ENCODE measurements around the gene NEK6.

NEK6 gene

DNA sequence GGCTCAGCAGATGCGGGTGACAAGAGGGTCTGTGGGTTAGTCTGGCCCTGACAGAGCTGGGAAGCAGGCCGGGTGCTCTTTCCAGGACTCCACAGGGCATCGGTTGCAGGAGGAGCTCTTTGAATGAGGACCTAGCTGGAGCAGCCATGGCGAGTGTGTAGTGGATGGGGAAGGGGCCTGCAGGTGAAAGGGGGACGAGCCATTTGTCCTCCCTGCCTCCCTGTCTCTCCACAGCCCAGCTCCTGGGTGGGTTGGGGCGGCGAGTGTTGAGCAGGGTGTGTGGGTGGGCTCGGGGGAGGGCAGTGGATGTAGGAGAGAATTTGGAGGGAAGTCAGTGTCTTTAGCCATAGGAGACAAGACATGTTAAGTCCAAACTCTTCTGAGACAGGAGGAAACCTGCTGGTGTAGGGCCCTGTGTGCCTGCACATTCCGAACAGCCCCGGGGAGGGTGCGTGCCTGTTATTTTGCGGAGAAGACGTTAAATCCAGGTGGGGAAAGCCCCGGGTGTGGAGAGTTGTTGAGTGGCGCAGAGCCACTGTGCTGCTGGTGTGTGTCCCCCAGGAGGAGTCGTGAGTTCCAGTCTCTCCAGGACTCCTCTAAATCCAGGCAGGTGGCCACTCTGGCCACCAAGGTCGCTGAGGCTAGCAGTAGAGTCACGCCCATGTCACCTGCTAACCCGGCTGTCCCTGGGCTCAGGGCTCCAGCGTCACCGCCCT is 83.9 kb downstream of the NEK6 start:
- no peak overlapping the region for H3K4me3 ChIP-seq (ENCODE audit: low read depth, low read length)
- DNase-seq (ENCODE audit: low read depth): no peak
- TF ChIP-seq MYC (IDR thresholded peaks at IDR 0.05; ENCODE audit: low read depth, low read length) (no peak), POLR2A (IDR thresholded peaks at IDR 0.05; ENCODE audit: extremely low read depth, insufficient read length) (no peak)
- TF ChIP-seq, protein P1, sequence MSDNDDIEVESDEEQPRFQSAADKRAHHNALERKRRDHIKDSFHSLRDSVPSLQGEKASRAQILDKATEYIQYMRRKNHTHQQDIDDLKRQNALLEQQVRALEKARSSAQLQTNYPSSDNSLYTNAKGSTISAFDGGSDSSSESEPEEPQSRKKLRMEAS (IDR thresholded peaks at IDR 0.05; ENCODE audit: low read depth, low read length): no peak
- TF ChIP-seq, protein P2, sequence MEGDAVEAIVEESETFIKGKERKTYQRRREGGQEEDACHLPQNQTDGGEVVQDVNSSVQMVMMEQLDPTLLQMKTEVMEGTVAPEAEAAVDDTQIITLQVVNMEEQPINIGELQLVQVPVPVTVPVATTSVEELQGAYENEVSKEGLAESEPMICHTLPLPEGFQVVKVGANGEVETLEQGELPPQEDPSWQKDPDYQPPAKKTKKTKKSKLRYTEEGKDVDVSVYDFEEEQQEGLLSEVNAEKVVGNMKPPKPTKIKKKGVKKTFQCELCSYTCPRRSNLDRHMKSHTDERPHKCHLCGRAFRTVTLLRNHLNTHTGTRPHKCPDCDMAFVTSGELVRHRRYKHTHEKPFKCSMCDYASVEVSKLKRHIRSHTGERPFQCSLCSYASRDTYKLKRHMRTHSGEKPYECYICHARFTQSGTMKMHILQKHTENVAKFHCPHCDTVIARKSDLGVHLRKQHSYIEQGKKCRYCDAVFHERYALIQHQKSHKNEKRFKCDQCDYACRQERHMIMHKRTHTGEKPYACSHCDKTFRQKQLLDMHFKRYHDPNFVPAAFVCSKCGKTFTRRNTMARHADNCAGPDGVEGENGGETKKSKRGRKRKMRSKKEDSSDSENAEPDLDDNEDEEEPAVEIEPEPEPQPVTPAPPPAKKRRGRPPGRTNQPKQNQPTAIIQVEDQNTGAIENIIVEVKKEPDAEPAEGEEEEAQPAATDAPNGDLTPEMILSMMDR (IDR thresholded peaks at IDR 0.05; ENCODE audit: low read depth, low read length): no peak

DNA sequence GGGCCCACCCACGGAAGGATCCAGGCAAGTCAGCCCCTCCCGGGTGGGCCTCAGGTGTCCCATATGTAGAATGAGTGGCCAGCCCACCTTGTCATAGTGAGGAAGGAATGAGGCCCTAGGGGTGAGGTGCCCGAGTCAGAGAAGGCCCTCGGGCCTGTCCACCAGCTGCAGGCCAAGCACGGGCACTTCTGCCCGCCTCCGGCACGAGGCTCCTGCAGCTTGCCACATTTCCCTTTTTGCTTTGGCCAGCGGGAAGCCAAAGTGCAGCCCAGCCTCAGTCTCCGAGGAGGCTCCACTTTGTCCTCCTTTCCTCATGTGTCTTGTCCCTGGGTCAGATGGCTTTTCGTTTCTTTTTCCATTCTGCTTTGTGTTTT is 84.6 kb downstream of the NEK6 start:
- H3K4me3 ChIP-seq (ENCODE audit: low read depth, low read length): no peak overlapping the region
- TF ChIP-seq POLR2A (IDR thresholded peaks at IDR 0.05; ENCODE audit: extremely low read depth, insufficient read length) (no peak), MYC (IDR thresholded peaks at IDR 0.05; ENCODE audit: low read depth, low read length) (no peak)
- TF ChIP-seq, protein P1 (IDR thresholded peaks at IDR 0.05; ENCODE audit: low read depth, low read length): no peak
- TF ChIP-seq, protein P2 (IDR thresholded peaks at IDR 0.05; ENCODE audit: low read depth, low read length): no peak
- DNase-seq (ENCODE audit: low read depth): no peak

DNA sequence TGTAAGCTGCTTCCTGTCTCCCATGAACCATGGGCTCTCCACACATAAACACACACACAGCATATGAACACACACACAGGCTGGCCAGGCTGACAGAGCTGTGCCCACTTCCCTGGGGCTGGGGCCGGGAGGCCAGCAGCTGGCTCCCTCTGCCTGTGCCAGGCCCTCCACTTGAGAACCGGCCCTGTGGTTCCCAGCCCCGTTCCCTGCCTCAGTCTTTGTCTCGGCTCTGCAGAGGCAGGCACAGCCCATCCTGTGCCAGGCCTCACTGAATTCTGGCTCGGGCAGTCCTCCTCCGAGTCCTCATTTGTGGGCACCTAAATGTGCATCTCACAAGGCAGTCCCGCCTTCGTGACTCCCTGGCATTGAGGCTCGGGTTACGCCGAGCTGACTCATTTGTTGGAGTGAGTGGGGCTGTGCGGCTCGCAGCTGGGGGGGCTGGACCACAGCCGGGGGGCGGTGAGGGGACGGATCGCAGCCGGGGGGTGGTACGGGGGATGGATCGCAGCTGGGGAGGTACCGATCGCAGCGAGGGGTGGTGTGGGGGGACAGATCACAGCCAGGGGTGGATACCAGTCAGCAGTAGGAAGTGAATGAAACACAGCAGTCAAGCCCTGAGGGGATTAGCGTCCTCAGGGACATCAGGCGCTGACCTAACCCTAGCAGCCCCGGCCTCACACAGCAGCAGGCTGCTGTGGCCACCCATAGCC is 85.2 kb downstream of the NEK6 start:
- H3K4me3 ChIP-seq (ENCODE audit: low read depth, low read length): no peak overlapping the region
- TF ChIP-seq POLR2A (IDR thresholded peaks at IDR 0.05; ENCODE audit: extremely low read depth, insufficient read length) (no peak), MYC (IDR thresholded peaks at IDR 0.05; ENCODE audit: low read depth, low read length) (0 out of 2 replicates have a peak, but pooled peaks have one; percentile 23)
- TF ChIP-seq, protein P1 (IDR thresholded peaks at IDR 0.05; ENCODE audit: low read depth, low read length): peak; percentile 16; the same call in 1 of the 2 replicates
- TF ChIP-seq, protein P2 (IDR thresholded peaks at IDR 0.05; ENCODE audit: low read depth, low read length): no peak
- DNase-seq (ENCODE audit: low read depth): peak; percentile 94

DNA sequence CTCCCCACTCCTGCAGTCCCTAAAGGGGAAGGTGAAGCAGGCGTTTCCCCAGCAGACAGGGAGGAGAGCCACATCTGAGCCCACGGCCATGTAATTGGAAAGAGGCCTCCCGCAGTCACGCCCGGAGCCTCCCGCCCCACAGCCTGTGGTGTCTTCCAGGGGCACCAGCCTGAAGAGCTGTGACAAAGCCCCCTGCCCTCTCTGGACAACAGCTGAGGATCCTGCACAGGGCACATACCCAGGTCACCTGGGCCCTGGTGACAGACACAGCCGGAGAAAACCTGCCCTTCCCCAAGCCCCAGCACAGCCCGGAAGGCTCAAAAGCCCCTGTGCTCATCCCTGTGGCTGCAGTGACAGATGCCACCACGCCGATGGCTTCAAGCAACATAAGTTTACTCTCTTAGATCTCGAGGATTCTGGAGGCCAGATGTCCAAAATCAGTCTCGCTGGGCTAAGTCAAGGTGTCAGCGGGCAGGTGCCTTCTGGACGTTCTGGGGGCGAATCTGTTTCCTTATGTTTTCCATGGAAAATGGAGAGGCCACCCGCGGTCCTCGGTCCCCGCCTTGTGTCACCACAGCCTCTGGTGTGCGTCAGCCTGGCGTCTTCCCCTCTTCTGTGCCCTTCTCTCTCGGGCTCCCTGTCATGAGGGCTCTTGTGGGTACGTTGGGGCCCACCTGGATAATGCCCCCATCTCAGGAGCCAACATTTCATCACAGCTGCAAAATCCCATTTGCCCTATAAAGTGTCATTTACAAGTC is 86.0 kb downstream of the NEK6 start:
- TF ChIP-seq, protein P2 (IDR thresholded peaks at IDR 0.05; ENCODE audit: low read depth, low read length): no peak
- TF ChIP-seq, protein P1 (IDR thresholded peaks at IDR 0.05; ENCODE audit: low read depth, low read length): no peak
- TF ChIP-seq POLR2A (IDR thresholded peaks at IDR 0.05; ENCODE audit: extremely low read depth, insufficient read length) (no peak), MYC (IDR thresholded peaks at IDR 0.05; ENCODE audit: low read depth, low read length) (no peak)
- H3K4me3 ChIP-seq (ENCODE audit: low read depth, low read length): no peak overlapping the region
- no peak for DNase-seq (ENCODE audit: low read depth)

DNA sequence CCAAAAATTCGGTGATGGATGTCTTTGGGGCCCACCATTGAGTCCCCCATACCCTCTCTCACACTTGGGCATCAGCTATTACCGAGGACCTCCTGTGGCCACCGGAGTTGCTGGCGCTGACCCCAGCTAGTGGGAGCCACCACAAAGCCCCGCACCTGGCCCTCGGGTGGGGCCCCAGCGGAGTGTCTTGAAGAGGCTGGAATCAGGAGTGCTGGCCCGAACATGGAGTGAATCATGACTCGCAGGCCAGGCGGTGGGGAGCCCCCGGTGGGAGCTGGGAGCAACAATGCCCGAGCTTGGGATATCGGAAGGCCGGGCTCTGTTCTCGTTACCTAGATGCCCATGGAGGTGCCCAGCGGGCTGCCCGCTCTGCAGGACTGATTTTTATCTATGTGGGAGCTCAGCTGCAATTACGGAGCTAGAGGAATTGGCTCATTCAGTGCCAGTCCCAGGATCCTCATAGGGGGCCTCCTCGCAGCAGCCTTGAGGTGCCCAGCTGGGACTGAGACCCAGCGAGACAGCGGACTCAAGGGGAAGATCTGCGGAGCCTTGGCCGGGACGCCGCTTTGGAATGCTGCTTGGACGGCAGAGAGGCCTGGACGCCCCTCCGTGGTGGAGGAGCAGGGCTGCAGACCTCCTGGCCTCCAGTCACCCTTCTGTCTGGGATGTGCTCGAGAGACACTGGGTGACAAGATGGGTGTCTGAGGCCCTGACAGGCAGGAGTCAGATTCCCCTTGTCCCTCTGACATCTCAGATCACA is 86.7 kb downstream of the NEK6 start:
- TF ChIP-seq, protein P2 (IDR thresholded peaks at IDR 0.05; ENCODE audit: low read depth, low read length): no peak
- TF ChIP-seq MYC (IDR thresholded peaks at IDR 0.05; ENCODE audit: low read depth, low read length) (no peak), POLR2A (IDR thresholded peaks at IDR 0.05; ENCODE audit: extremely low read depth, insufficient read length) (no peak)
- TF ChIP-seq, protein P1 (IDR thresholded peaks at IDR 0.05; ENCODE audit: low read depth, low read length): no peak
- H3K4me3 ChIP-seq (ENCODE audit: low read depth, low read length): no peak overlapping the region
- no peak for DNase-seq (ENCODE audit: low read depth)

Data from NB4 (cell line).